ENCODE results near the gene TSEN2. TPM values are rescaled to one million over a fixed set of nuclear protein-coding genes. Genes with fewer than 3 reads are reported as not detected.

The TSEN2 gene
- total RNA-seq, 1 experiment from 2014 or later: 22.0 TPM

- Histone ChIP-seq H3K36me3 (ENCODE audit: control insufficient read depth, insufficient read depth, low read length) (no peaks in the 10 kb centered on the region), H3K27me3 (ENCODE audit: control insufficient read depth, insufficient read depth, low read length) (no peaks in the 10 kb centered on the region), H3K4me3 (ENCODE audit: low read depth in 2 of 2, low read length in 2 of 2) (no peak overlapping the region), H3K4me1 (ENCODE audit: control insufficient read depth, insufficient read depth, low read length) (no peaks in the 10 kb centered on the region), H3K9me3 (ENCODE audit: control insufficient read depth, insufficient read depth, low read depth, low read length) (no peaks in the 10 kb centered on the region), H3K27ac (ENCODE audit: low read length) (no peak overlapping the region)
- POLR2A ChIA-PET: interaction anchor here (0.6 kb wide), 1 partner anchor 258 kb away, joined by 3 read pairs; no protein-coding TSS in a partner anchor
- ATAC-seq (peak; percentile 55; the same call in 1 of the 2 replicates), DNase-seq (ENCODE audit: low read depth, low spot score) (no peak)
- CTCF ChIA-PET: no interaction called here
- intact Hi-C loops (cut with micrococcal nuclease; ENCODE audit: unreplicated experiment): no loop called here
- TF ChIP-seq REST (IDR thresholded peaks at IDR 0.05; ENCODE audit: insufficient read depth in 1 of 2, low read depth in 2 of 2, low read length in 1 of 2): no peak
- TF ChIP-seq POLR2AphosphoS5 (IDR thresholded peaks at IDR 0.05; ENCODE audit: low read depth, low read length): no peak
- no peak for TF ChIP-seq SIN3A (IDR thresholded peaks at IDR 0.05; ENCODE audit: borderline replicate concordance, insufficient read depth, low read depth, low read length)
- no peak for TF ChIP-seq CTCF (IDR thresholded peaks at IDR 0.05)
- no peak for TF ChIP-seq TCF7L2 (IDR thresholded peaks at IDR 0.05; ENCODE audit: low read depth, low read length)
- in situ Hi-C loops (cut with HindIII; ENCODE audit: low pct_unique_long_range_greater_than_20kb, low sequenced_read_pairs): no loop called here
- BruUV-seq (replicated peaks): no TSS peak
Observed at GRCh38 chr3:12544652-12545472, 60.6 kb downstream of the TSEN2 start.

- in situ Hi-C loops (cut with HindIII; ENCODE audit: low pct_unique_long_range_greater_than_20kb, low sequenced_read_pairs) (no loop called here), intact Hi-C loops (cut with micrococcal nuclease; ENCODE audit: unreplicated experiment) (no loop called here)
- Histone ChIP-seq H3K4me1 (ENCODE audit: control insufficient read depth, insufficient read depth, low read length) (no peaks in the 10 kb centered on the region), H3K9me3 (ENCODE audit: control insufficient read depth, insufficient read depth, low read depth, low read length) (no peaks in the 10 kb centered on the region), H3K27me3 (ENCODE audit: control insufficient read depth, insufficient read depth, low read length) (no peaks in the 10 kb centered on the region), H3K36me3 (ENCODE audit: control insufficient read depth, insufficient read depth, low read length) (no peaks in the 10 kb centered on the region), H3K4me3 (ENCODE audit: low read depth in 2 of 2, low read length in 2 of 2) (no peak within 1 kb of the TSS), H3K27ac (ENCODE audit: low read length) (no peak within 1 kb of the TSS)
- ATAC-seq (peak; percentile 70), DNase-seq (ENCODE audit: low read depth, low spot score) (no peak)
- no TSS peak for BruUV-seq (replicated peaks)
- TF ChIP-seq REST (IDR thresholded peaks at IDR 0.05; ENCODE audit: insufficient read depth in 1 of 2, low read depth in 2 of 2, low read length in 1 of 2) (no peak), CTCF (IDR thresholded peaks at IDR 0.05) (no peak), SIN3A (IDR thresholded peaks at IDR 0.05; ENCODE audit: borderline replicate concordance, insufficient read depth, low read depth, low read length) (no peak), POLR2AphosphoS5 (IDR thresholded peaks at IDR 0.05; ENCODE audit: low read depth, low read length) (no peak), TCF7L2 (IDR thresholded peaks at IDR 0.05; ENCODE audit: low read depth, low read length) (no peak)
- CTCF ChIA-PET: no interaction called here
- POLR2A ChIA-PET: interaction anchor here (0.6 kb wide), 1 partner anchor 257 kb away, joined by 3 read pairs; no protein-coding TSS in a partner anchor
Observed at GRCh38 chr3:12545473-12545791, 61.2 kb downstream of the TSEN2 start, which contains the start of gene MKRN2OS. Gene MKRN2OS (minus strand): TSS chr3:12545499. CDS start chr3:12545464, 35 bp downstream.
